RWPE2 (cell line): ENCODE results near the gene RASGRP1.
A peak's percentile ranks its signal among the peaks of the same experiment; 100 is the strongest.

Experiments
- ATAC-seq: fragments of 200-7000 bp; cut with Tn5 transposase; 3 replicates; pipeline ENCODE4 v1.9.1; 2021; ENCODE audit warnings: low read depth
- DNase-seq: peaks from one replicate; pipeline ENCODE4 v3.0.0-alpha.2; 2020; ENCODE audit warnings: low spot score
- H3K27ac ChIP-seq: fragments of 450-650 bp; 2 replicates; pipeline ENCODE4 v1.5.1; 2017; ENCODE audit warnings: mild to moderate bottlenecking; ENCODE audit not compliant: poor library complexity, severe bottlenecking
- H3K27me3 ChIP-seq: fragments of 250-450 bp; sonication (Bioruptor Pico); 2 replicates; pipeline ENCODE4 v1.5.1; 2021; ENCODE audit warnings: mild to moderate bottlenecking, moderate library complexity; ENCODE audit not compliant: insufficient read depth, poor library complexity, severe bottlenecking
- H3K36me3 ChIP-seq: fragments of 250-450 bp; sonication (Bioruptor Pico); 2 replicates; pipeline ENCODE4 v1.5.1; 2020; ENCODE audit warnings: low read depth, mild to moderate bottlenecking, moderate library complexity
- H3K4me1 ChIP-seq: fragments of 250-450 bp; sonication (Bioruptor Pico); 2 replicates; pipeline ENCODE4 v1.5.1; 2021; ENCODE audit warnings: mild to moderate bottlenecking, moderate library complexity; ENCODE audit not compliant: insufficient read depth, poor library complexity, severe bottlenecking
- H3K4me3 ChIP-seq: fragments of 250-450 bp; sonication (Bioruptor Pico); 2 replicates; pipeline ENCODE4 v1.5.1; 2021; ENCODE audit warnings: mild to moderate bottlenecking, moderate library complexity; ENCODE audit not compliant: severe bottlenecking
- H3K9me3 ChIP-seq: fragments of 250-450 bp; sonication (Bioruptor Pico); 2 replicates; pipeline ENCODE4 v1.5.1; 2021; ENCODE audit warnings: mild to moderate bottlenecking, moderate library complexity; ENCODE audit not compliant: severe bottlenecking
- CTCF ChIP-seq: fragments of 450-650 bp; IDR thresholded peaks from one replicate; pipeline ENCODE4 v1.5.1; 2017; ENCODE audit warnings: mild to moderate bottlenecking, moderate library complexity; ENCODE audit not compliant: poor library complexity, severe bottlenecking

RASGRP1 gene

GRCh38 chr15:38525489-38525888 lies 39.1 kb downstream of the RASGRP1 start:
- Histone ChIP-seq H3K9me3 (no peaks in the 10 kb centered on the region), H3K36me3 (no peaks in the 10 kb centered on the region), H3K27ac (no peak overlapping the region), H3K4me1 (no peaks in the 10 kb centered on the region), H3K27me3 (peaks cover 8% of the 10 kb centered on the region), H3K4me3 (no peak overlapping the region)
- no peak for TF ChIP-seq CTCF
- ATAC-seq, result no peak
- no peak for DNase-seq

DNA sequence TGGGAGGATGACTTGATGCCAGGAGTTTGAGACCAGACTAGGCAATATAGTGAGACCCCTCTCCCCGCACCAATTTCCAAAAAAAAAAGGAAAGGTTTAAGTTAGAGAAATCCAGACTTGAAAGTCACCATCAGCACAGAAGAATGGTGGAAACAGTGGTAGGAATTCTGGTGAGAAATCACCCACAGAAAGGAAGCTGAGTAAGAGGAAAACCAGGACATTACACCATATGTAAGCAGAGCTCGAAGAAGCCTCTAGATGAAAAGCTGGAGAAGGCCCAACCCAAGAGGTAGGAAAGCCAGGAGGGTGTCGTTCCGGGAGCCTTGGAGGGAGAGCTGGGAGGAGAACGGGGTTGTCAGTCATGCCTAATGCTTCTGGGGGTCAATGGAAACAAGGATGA lies 40.5 kb downstream of the RASGRP1 start:
- H3K4me1 ChIP-seq, result no peaks in the 10 kb centered on the region
- no peak for ATAC-seq
- DNase-seq, result no peak

DNA sequence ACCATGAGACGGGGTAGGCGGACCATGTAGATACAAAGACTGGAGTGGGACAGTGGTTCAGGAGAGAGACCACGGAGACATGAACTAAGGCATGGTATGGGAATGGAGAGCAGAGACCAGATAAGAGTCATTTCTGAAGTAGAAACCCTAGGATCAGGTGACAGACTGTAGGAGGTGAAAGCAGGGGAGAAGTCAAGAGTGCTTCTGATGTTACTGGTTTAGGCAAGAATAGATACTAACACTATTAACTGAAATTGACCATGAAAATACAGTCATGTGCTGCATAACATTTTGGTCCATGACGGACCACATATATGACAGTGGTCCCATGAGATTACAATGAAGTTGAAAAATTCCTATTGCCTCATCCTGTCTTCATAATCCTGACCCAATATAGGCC lies 41.7 kb downstream of the RASGRP1 start:
- no peak overlapping the region for H3K4me3 ChIP-seq
- no peak overlapping the region for H3K27ac ChIP-seq
- peaks cover 28% of the 10 kb centered on the region for H3K27me3 ChIP-seq
- H3K9me3 ChIP-seq, result no peaks in the 10 kb centered on the region
- no peak for DNase-seq
- no peaks in the 10 kb centered on the region for H3K36me3 ChIP-seq
- no peak for TF ChIP-seq CTCF
- no peak for ATAC-seq
- no peaks in the 10 kb centered on the region for H3K4me1 ChIP-seq

More for the DNA sequence above, 40.5 kb downstream of the RASGRP1 start:
- TF ChIP-seq CTCF, result no peak
- no peaks in the 10 kb centered on the region for H3K36me3 ChIP-seq
- H3K27me3 ChIP-seq, result peaks cover 22% of the 10 kb centered on the region
- no peaks in the 10 kb centered on the region for H3K9me3 ChIP-seq
- no peak overlapping the region for H3K4me3 ChIP-seq
- H3K27ac ChIP-seq, result no peak overlapping the region

DNA sequence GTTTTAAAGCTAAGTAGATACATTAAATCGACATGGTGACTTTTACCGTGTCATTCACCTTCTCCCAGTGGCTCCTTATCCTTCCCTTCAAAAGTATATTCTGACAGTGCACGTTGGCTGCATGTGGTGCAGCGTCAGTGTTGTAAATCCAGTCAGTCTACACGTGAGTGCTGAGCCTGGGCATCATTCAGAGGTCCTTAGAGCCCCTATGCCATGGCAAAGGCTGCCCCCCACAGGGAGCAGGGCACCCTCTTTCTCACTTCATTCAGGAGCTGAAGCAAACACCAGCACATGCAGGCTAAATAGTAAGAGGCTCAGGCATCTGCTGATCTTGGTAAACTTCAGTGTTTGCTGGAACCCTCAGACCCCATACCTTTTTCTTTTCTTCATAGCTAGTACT lies 43.3 kb downstream of the RASGRP1 start:
- no peak for DNase-seq
- H3K9me3 ChIP-seq, result no peaks in the 10 kb centered on the region
- no peak overlapping the region for H3K4me3 ChIP-seq
- ATAC-seq, result no peak
- H3K27me3 ChIP-seq, result peaks cover 28% of the 10 kb centered on the region
- TF ChIP-seq CTCF, result peak; percentile 18
- no peak overlapping the region for H3K27ac ChIP-seq
- H3K36me3 ChIP-seq, result no peaks in the 10 kb centered on the region
- H3K4me1 ChIP-seq, result no peaks in the 10 kb centered on the region

DNA sequence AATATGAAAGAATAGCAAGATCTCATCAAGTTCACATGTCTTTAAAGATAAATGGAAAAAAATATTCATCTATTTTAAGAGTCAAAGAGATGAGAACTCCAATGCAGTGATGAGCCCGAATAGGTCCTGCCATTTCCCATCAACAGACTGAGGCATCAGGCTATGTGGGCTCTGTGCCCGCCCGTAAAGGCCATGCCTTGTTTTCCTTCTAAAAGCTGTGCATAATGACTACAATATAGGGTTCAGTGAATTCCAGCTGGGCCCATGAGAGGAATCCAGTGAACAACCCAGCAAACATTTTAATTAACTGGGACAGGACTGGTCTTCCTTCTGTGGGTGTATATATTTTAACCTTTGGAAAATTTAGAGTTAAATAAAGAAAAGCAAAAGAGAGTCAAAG lies 44.6 kb downstream of the RASGRP1 start:
- ATAC-seq, result no peak
- DNase-seq, result no peak
- H3K9me3 ChIP-seq, result no peaks in the 10 kb centered on the region
- no peak for TF ChIP-seq CTCF
- H3K4me3 ChIP-seq, result no peak overlapping the region
- H3K27me3 ChIP-seq, result peaks cover 28% of the 10 kb centered on the region
- no peaks in the 10 kb centered on the region for H3K4me1 ChIP-seq
- no peak overlapping the region for H3K27ac ChIP-seq
- H3K36me3 ChIP-seq, result no peaks in the 10 kb centered on the region
